ENCODE data around the gene CBFA2T2.

The CBFA2T2 gene

GRCh38 chr20:33651562-33652048, 161.7 kb downstream of the CBFA2T2 start:
- DNase-seq (ENCODE audit: low read depth): no peak

GRCh38 chr20:33653218-33653899, 163.5 kb downstream of the CBFA2T2 start:
- peak; percentile 14 for DNase-seq (ENCODE audit: low read depth)

- no peak for DNase-seq (ENCODE audit: low read depth)
Observed at GRCh38 chr20:33653900-33654596, 164.2 kb downstream of the CBFA2T2 start.

- DNase-seq (ENCODE audit: low read depth): no peak
Observed at GRCh38 chr20:33654680-33655161, 164.8 kb downstream of the CBFA2T2 start.

- no peak for DNase-seq (ENCODE audit: low read depth)
Observed at GRCh38 chr20:33655164-33655563, 165.3 kb downstream of the CBFA2T2 start.

GRCh38 chr20:33656010-33656782, 166.3 kb downstream of the CBFA2T2 start:
- DNase-seq (ENCODE audit: low read depth): no peak

GRCh38 chr20:33656783-33657703, 167.1 kb downstream of the CBFA2T2 start:
- no peak for DNase-seq (ENCODE audit: low read depth)

- no peak for DNase-seq (ENCODE audit: low read depth)
Observed at GRCh38 chr20:33657704-33658095, 167.8 kb downstream of the CBFA2T2 start.

GRCh38 chr20:33658510-33658909, 168.6 kb downstream of the CBFA2T2 start:
- DNase-seq (ENCODE audit: low read depth): no peak

- no peak for DNase-seq (ENCODE audit: low read depth)
Observed at GRCh38 chr20:33658929-33659328, 169.0 kb downstream of the CBFA2T2 start.

- no peak for DNase-seq (ENCODE audit: low read depth)
Observed at GRCh38 chr20:33659341-33660034, 169.6 kb downstream of the CBFA2T2 start.

- no peak for DNase-seq (ENCODE audit: low read depth)
Observed at GRCh38 chr20:33660035-33660684, 170.3 kb downstream of the CBFA2T2 start.

- DNase-seq (ENCODE audit: low read depth): no peak
Observed at GRCh38 chr20:33660685-33661058, 170.8 kb downstream of the CBFA2T2 start.

- DNase-seq (ENCODE audit: low read depth): no peak
Observed at GRCh38 chr20:33662172-33662571, 172.3 kb downstream of the CBFA2T2 start, which contains the start of gene C20orf144. Gene C20orf144, plus strand, starts transcription at chr20:33662327. Its CDS starts 19 bp downstream, at chr20:33662346.

- DNase-seq (ENCODE audit: low read depth): peak; percentile 77
Observed at GRCh38 chr20:33663161-33664084, 173.5 kb downstream of the CBFA2T2 start.

- DNase-seq (ENCODE audit: low read depth): no peak
Observed at GRCh38 chr20:33664085-33664761, 174.3 kb downstream of the CBFA2T2 start.

- no peak for DNase-seq (ENCODE audit: low read depth)
Observed at GRCh38 chr20:33664762-33665144, 174.9 kb downstream of the CBFA2T2 start.
